Stimulated activated CD8-positive, alpha-beta memory T cell treated with anti-CD3 and anti-CD28 coated beads, Interleukin-4, amount 100 ng/mL, for 24 hours (primary cell): Measurements from ENCODE around the gene MUC6.
"Not testable (repeated sequence)": the region's sequence is repeated elsewhere in the genome, so short reads cannot be mapped to it uniquely, and the experiment has no call there.

Source experiments
- DNase-seq: peaks from one replicate; pipeline ENCODE4 v3.0.0-alpha.2; 2020; ENCODE audit warnings: low read depth

MUC6 gene

GRCh38 chr11:1024597-1025409 lies 11.7 kb downstream of the MUC6 start:
- DNase-seq = no peak

GRCh38 chr11:1023811-1024596 lies 12.5 kb downstream of the MUC6 start:
- DNase-seq = no peak

- DNase-seq = no peak
Measured at GRCh38 chr11:1022908-1023810, 13.4 kb downstream of the MUC6 start.

- no peak for DNase-seq
Measured at GRCh38 chr11:1022411-1022810, 14.1 kb downstream of the MUC6 start.

GRCh38 chr11:1020211-1020905 lies 16.2 kb downstream of the MUC6 start:
- no peak for DNase-seq

GRCh38 chr11:1019321-1019910 lies 17.1 kb downstream of the MUC6 start:
- DNase-seq = no peak

- DNase-seq = no peak
Measured at GRCh38 chr11:1018091-1018490, 18.4 kb downstream of the MUC6 start.

GRCh38 chr11:1017269-1018005 lies 19.1 kb downstream of the MUC6 start:
- DNase-seq = no peak

- not testable (repeated sequence) for DNase-seq
Measured at GRCh38 chr11:1016610-1017126, 19.9 kb downstream of the MUC6 start.

GRCh38 chr11:1015826-1016545 lies 20.5 kb downstream of the MUC6 start:
- no peak for DNase-seq

GRCh38 chr11:1015064-1015463 lies 21.5 kb downstream of the MUC6 start:
- no peak for DNase-seq

GRCh38 chr11:1014276-1014675 lies 22.2 kb downstream of the MUC6 start:
- DNase-seq = no peak

GRCh38 chr11:1013631-1013935 lies 22.9 kb downstream of the MUC6 start:
- DNase-seq = no peak

GRCh38 chr11:1012740-1013630 lies 23.5 kb downstream of the MUC6 start:
- no peak for DNase-seq

- DNase-seq = no peak
Measured at GRCh38 chr11:1012291-1012690, 24.2 kb downstream of the MUC6 start.

- DNase-seq = no peak
Measured at GRCh38 chr11:1011320-1011698, 25.2 kb downstream of the MUC6 start.

- no peak for DNase-seq
Measured at GRCh38 chr11:1010551-1011319, 25.8 kb downstream of the MUC6 start.

GRCh38 chr11:1009991-1010390 lies 26.5 kb downstream of the MUC6 start:
- DNase-seq = no peak
